HG02943 (cell line): ENCODE measurements around the gene MRPL34.

ENCODE experiments used
- ATAC-seq: cut with Tn5 transposase; IDR thresholded peaks from one replicate; pipeline ENCODE4 v1.9.1; 2021; ENCODE audit warnings: mild to moderate bottlenecking, low read depth, moderate library complexity; ENCODE audit not compliant: unreplicated experiment

The MRPL34 gene

DNA sequence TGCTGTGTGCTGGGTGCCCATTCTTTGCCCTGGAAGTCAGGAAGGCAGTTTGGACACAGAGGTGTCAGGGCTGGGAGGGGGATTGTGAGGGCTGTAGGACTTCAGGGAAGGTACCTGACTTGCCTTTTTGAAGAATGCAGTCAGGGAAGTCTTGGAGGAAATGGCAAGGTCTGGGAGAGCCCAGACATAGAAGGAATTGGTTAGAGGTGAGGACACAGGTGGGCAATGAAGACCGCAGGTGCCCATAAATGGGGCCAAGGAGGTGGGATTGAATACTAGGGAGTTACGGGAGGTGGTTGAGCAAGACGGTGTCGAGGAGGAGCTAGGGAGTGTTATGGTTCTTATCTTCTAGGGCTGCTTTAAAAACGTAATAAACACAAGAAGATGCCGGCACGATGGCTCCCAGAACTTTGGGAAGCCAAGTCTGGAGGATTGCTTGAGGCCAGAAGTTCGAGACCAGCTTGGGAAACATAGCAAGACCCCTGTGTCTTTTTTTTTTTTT is 2.3 kb downstream of the MRPL34 start:
- no peak for ATAC-seq

DNA sequence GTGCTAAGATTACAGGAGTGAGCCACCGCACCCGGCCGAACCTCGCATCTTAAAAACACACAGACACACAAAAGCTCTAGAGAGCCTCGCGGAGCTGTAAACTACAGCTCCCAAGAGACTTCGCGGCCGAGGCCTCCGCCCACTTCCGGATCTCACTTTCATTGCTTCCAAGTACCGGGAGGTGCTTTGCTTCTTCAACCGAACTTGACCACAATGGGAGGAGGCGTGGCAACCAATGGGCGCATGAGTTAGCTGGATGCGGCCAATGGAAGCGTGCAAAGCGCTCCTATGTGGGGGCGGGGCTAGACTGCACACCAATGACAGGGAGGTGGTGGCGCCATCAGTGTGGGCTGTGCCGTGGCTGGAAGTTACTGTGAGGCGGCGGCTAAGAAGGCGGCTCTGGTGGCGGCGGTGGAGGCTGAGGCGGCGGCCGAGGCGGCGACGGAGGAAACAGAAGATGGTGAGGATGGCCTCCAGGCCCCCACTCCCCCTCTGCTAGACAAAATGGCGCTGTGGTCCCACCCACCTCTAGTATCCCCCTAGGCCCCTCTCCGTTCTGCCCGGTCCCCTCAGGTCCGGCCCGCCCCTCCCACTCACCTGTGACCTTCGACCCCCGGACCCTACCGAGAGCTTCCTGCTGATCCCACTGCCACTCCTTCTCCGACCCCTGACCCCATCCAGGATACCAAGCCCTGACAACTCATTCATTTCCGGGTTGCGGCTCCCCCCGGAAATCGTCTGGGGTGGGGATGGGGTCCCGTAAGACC is 3.7 kb downstream of the MRPL34 start, which contains the start of gene DDA1:
Gene DDA1 (plus strand): TSS at position 366 of the 767 bp plus-strand sequence. CDS start 92 bp downstream, at position 458.
- peak; percentile 47 for ATAC-seq

DNA sequence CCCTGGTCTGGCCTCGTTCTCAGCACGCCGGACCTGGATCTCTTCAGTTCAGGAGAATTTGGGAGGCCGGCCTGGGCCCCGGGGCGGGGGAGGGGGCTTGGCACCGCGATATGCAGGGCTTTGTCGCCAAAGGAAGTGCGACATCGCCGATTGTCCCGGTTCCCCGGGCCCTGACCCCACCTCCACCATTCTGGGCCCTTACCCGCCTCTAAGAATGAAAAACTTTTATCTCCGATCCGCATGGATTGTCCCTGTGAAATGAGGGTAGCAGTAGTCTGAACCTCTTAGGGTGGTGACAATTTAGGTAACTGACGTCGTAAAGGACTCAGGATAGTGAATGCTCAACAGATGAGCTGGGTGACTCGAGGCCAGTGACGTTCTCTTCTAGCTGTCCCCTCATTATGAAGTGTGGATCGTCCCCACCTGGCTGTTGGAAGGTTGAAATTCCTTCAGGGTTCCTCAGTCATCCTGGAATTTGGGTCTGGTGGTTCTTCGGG is 4.3 kb downstream of the MRPL34 start:
- no peak for ATAC-seq

DNA sequence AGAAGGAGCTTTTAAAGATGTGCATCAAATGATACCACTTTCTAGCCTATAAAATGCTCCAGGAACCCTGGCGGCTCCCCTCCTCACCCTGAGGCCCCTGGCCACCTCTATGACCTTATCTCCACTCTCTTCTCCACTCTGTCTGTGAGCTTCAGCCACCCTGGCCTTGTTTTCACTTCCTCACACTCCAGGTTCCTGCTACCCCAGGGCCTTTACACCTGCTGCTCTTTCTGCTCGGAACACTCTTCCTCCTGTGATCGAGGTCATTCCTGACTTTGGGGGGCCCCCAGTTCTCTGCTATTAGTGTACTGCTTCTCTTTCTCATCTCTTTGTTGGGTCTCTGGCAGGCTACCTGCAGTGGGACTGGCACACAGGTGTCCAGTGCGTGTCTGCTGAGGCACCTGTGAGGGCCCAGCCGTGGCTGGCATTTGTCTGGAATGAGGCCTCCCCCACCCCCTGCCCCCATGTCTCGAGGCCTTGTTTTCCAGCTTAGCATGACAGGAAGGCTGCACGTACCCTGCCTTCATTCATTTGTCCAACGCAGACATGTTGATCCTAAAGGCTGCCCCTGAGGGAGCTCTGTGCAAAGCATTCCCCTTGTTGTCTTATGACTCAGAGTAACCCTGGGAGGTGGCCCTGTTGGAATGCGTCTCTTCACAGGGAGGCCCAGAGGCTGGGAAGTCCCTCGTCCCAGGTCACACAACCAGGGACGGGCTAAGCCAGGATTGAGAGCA is 6.0 kb downstream of the MRPL34 start:
- ATAC-seq, result no peak

- ATAC-seq, result no peak
Measured at GRCh38 chr19:17312189-17313113, 6.8 kb downstream of the MRPL34 start.

- ATAC-seq, result no peak
Measured at GRCh38 chr19:17314007-17314593, 8.4 kb downstream of the MRPL34 start.

DNA sequence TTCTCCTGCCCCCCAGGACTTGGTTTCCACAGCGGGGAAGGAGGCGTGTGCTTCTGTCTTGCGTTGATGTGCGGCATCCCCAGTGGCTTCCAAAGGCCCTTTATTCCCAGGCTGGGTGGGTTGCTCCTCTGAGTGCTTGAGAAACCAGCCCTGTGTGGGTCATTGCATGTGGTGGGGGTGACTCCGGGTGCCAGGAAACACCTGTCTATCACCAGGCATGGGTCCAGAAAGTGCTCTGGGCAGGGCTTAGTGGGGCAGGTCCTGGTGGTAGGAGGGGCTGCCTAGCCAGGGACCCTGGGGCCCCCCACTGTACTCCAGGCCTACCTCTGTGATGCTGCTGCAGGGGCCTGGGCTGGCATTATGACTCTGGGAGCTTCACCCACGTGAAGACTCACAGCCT is 13.3 kb downstream of the MRPL34 start:
- ATAC-seq, result no peak

- no peak for ATAC-seq
Measured at GRCh38 chr19:17319473-17320238, 14.0 kb downstream of the MRPL34 start.

- ATAC-seq, result no peak
Measured at GRCh38 chr19:17320435-17320834, 14.8 kb downstream of the MRPL34 start.

- no peak for ATAC-seq
Measured at GRCh38 chr19:17321655-17322489, 16.2 kb downstream of the MRPL34 start.

DNA sequence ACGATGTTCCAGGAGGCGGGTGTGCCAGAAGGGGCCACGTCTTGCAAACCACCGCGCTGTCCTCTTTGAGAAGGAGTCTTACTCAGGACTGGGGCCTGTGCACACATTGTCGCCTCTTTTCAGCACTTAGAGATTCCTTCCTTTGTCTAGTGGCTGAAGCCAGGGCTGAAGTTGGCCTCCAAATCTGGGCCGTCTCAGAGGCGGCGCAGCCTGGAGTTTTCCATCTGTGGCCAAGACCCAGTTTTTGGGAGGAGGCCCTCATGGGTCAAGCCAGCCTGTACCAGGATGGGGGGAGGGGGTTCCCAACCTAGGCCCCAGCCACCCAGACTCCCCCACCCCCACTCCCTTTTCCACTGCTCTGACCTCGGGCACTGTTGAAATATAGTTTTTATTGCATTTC is 17.2 kb downstream of the MRPL34 start:
- ATAC-seq, result no peak

- ATAC-seq, result no peak
Measured at GRCh38 chr19:17323300-17323963, 17.8 kb downstream of the MRPL34 start.

- no peak for ATAC-seq
Measured at GRCh38 chr19:17323964-17324332, 18.3 kb downstream of the MRPL34 start.

GRCh38 chr19:17324357-17325114 is 18.9 kb downstream of the MRPL34 start:
- no peak for ATAC-seq

GRCh38 chr19:17325133-17325532 is 19.5 kb downstream of the MRPL34 start:
- no peak for ATAC-seq

DNA sequence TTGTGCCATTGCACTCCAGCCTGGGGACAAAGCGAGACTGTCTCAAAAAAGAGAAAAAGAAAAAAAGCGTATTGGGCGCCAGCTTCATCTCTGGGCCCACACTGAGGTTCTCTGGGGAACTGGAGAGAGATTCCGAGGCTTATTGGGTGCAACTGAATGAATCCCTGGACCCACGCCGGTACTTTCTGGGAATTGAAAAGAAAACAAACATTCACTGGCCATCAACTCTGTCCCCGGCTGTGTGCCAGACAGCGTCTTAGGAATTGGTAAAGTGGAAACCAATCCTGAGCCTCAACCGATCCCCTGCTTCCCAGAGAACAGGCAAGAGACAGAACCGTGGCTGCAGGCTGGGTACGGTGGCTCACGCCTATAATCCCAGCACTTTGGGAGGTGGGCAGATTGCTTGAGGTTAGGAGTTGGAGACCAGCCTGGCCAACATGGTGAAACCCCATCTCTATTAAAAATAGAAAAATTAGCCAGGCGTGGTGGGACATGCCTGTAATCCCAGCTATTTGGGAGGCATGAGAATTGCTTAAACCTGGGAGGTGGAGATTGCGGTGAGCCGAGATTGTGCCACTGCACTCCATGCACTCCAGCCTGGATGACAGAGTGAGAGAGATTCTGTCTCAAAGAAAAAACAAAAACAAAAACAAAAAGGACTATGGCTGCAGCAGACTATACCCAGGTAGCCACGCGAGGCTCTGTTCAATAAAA is 20.4 kb downstream of the MRPL34 start:
- no peak for ATAC-seq

- no peak for ATAC-seq
Measured at GRCh38 chr19:17326595-17326966, 20.9 kb downstream of the MRPL34 start.
